C4-2B (cell line): ENCODE results near the gene NPAS1.

Experiments
- ZFX ChIP-seq: fragments of 450-650 bp; IDR thresholded peaks from 2 replicates; pipeline ENCODE4 v1.6.1; 2017
- TF ChIP-seq, protein P1 (sequence below): fragments of 450-650 bp; conservative IDR thresholded peaks from 2 replicates; pipeline ENCODE4 v1.5.1; 2017; ENCODE audit warnings: mild to moderate bottlenecking

DNA sequence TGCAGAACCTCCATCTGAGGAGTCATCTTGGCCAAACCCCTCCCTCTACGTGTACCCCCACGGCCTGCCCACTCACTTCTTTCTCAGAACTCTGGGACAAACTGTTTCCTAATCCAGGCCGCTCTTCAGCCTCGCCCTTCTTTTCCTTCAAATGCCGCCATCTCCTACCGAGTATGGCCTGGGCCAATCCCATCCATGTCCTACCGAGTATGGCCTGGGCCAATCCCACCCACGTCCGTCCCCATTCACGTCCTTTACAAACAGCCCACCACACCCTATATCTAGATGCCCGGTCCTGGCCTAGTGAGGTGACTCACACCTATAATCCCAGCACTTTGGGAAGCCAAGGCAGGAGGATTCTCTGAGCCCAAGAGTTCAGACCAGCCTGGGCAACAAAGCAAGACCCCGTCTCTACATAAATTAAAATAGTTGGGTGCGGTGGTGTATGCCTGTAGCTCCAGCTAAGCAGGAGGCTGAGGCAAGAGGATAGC, 27.7 kb downstream of the NPAS1 start:
- TF ChIP-seq, protein P1, sequence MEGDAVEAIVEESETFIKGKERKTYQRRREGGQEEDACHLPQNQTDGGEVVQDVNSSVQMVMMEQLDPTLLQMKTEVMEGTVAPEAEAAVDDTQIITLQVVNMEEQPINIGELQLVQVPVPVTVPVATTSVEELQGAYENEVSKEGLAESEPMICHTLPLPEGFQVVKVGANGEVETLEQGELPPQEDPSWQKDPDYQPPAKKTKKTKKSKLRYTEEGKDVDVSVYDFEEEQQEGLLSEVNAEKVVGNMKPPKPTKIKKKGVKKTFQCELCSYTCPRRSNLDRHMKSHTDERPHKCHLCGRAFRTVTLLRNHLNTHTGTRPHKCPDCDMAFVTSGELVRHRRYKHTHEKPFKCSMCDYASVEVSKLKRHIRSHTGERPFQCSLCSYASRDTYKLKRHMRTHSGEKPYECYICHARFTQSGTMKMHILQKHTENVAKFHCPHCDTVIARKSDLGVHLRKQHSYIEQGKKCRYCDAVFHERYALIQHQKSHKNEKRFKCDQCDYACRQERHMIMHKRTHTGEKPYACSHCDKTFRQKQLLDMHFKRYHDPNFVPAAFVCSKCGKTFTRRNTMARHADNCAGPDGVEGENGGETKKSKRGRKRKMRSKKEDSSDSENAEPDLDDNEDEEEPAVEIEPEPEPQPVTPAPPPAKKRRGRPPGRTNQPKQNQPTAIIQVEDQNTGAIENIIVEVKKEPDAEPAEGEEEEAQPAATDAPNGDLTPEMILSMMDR, result no peak
- TF ChIP-seq ZFX, result no peak
